ENCODE data around the gene MCEMP1.

DNA sequence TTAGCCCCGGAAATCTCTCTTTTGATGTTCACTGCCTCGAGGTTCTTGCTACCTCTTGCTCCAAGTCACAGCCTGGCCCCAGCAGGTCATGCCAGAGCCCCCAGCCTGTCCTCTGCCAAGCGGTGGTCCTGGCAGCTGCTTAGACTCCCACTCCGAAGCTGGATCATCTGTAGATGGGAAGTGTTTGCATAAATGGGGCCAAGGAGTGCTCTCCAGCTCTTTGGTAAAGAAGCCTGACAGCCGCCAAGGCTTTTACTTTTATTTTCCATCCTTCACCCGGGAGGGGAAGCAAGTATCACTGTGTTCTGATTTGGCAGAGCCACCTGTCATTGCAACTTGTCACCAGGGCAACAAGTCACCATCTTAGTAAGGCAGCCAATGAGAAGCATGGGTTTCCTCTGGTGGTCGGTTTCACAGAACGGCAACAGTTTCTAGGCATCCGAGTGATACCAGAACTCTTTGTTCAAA, 18.6 kb upstream of the MCEMP1 start:
- TF ChIP-seq RAD21 (IDR thresholded peaks at IDR 0.05; ENCODE audit: low read length) (no peak), POLR2A (IDR thresholded peaks at IDR 0.05; ENCODE audit: low read depth, low read length) (no peak)

Data from IMR-90 (cell line).